ENCODE measurements around the gene TRERF1.

GRCh38 chr6:42426191-42426590 lies 25.5 kb downstream of the TRERF1 start:
- TF ChIP-seq PATZ1 (CRISPR knock-in tag; IDR thresholded peaks at IDR 0.05; ENCODE audit: borderline replicate concordance) (no peak), ZNF565 (CRISPR knock-in tag; conservative IDR thresholded peaks at IDR 0.05; ENCODE audit: low read depth) (no peak), TSHZ2 (CRISPR knock-in tag; IDR thresholded peaks at IDR 0.05) (no peak), ZFP30 (CRISPR knock-in tag; IDR thresholded peaks at IDR 0.05) (no peak), OSR1 (CRISPR knock-in tag; IDR thresholded peaks at IDR 0.05) (no peak), GLIS3 (CRISPR knock-in tag; IDR thresholded peaks at IDR 0.05) (no peak), ARNTL (CRISPR knock-in tag; IDR thresholded peaks at IDR 0.05; ENCODE audit: borderline replicate concordance, low read depth) (no peak), ZFP3 (CRISPR knock-in tag; IDR thresholded peaks at IDR 0.05) (no peak), SNAI2 (CRISPR knock-in tag; IDR thresholded peaks at IDR 0.05) (no peak)
